Measurements from ENCODE around the gene OR10A4.
"Not testable (repeated sequence)": the region's sequence is repeated elsewhere in the genome, so short reads cannot be mapped to it uniquely, and the experiment has no call there.

Gene OR10A4, protein sequence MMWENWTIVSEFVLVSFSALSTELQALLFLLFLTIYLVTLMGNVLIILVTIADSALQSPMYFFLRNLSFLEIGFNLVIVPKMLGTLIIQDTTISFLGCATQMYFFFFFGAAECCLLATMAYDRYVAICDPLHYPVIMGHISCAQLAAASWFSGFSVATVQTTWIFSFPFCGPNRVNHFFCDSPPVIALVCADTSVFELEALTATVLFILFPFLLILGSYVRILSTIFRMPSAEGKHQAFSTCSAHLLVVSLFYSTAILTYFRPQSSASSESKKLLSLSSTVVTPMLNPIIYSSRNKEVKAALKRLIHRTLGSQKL

DNA sequence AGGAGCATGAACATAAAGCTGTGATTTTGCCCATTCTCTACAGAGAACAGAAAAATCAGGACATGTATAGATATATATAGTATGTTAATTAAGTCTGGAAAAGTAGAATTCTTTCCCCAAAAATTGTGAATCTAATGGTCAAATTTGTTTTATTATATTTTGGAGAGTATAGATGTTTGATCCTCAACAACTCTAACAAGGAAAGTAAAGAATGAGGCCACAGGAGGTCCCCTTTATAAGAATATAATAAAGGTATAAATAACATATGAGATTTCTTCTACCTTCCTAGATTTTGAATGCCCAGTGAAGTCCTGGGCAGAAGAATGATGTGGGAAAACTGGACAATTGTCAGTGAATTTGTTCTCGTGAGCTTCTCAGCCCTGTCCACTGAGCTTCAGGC, at the start of gene OR10A4:
Gene OR10A4, plus strand, starts transcription at position 301 of the 400 bp plus-strand sequence. Its CDS starts 23 bp downstream, at position 324.
- H3K4me1 ChIP-seq (ENCODE audit: control insufficient read depth in 5 of 5, insufficient read depth in 5 of 5, low read length in 5 of 5): no peaks in the 10 kb centered on the region
- no peaks in the 10 kb centered on the region for H3K27me3 ChIP-seq (ENCODE audit: control insufficient read depth in 5 of 5, insufficient read depth in 4 of 5, low read length in 5 of 5)
- peaks cover 0 to 6% (median 0%) of the 10 kb centered on the region in 5 donors for H3K9me3 ChIP-seq (ENCODE audit: control insufficient read depth in 5 of 5, low read length in 5 of 5)
- no peak within 1 kb of the TSS for H3K9ac ChIP-seq (ENCODE audit: low read length in 5 of 5)
- H3K4me3 ChIP-seq (ENCODE audit: low read depth in 1 of 5, low read length in 5 of 5): no peak within 1 kb of the TSS
- no peak within 1 kb of the TSS for H3K27ac ChIP-seq (ENCODE audit: low read depth, low read length)
- H3K36me3 ChIP-seq (ENCODE audit: control insufficient read depth in 5 of 5, insufficient read depth in 5 of 5, low read length in 5 of 5): no peaks in the 10 kb centered on the region

DNA sequence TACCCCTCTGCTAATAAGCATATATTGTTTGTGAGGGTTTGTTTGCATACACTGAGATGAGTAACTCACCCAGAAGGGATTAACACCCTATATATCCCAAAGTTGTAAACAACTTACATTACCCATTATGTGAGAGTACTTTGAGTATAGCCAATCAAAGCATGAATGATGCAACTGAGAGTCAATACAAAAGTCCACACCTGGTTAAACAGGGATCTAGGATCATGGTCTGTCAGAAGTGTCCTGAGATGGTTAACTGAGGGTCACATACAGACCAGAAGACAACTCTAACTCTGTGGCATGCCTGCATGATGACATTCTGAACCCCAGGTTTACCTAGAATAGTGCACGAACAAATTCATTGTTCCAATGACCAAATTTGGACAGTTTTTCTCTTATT, 48.3 kb upstream of the OR10A4 start:
- no peak overlapping the region for H3K27ac ChIP-seq (ENCODE audit: low read depth, low read length)
- H3K36me3 ChIP-seq (ENCODE audit: control insufficient read depth in 5 of 5, insufficient read depth in 5 of 5, low read length in 5 of 5): no peaks in the 10 kb centered on the region
- no peak overlapping the region for H3K4me3 ChIP-seq (ENCODE audit: low read depth in 1 of 5, low read length in 5 of 5)
- no peaks in the 10 kb centered on the region for H3K4me1 ChIP-seq (ENCODE audit: control insufficient read depth in 5 of 5, insufficient read depth in 5 of 5, low read length in 5 of 5)
- no peaks in the 10 kb centered on the region for H3K9me3 ChIP-seq (ENCODE audit: control insufficient read depth in 5 of 5, low read length in 5 of 5)
- H3K27me3 ChIP-seq (ENCODE audit: control insufficient read depth in 5 of 5, insufficient read depth in 4 of 5, low read length in 5 of 5): no peaks in the 10 kb centered on the region
- no peak overlapping the region for H3K9ac ChIP-seq (ENCODE audit: low read length in 5 of 5)

DNA sequence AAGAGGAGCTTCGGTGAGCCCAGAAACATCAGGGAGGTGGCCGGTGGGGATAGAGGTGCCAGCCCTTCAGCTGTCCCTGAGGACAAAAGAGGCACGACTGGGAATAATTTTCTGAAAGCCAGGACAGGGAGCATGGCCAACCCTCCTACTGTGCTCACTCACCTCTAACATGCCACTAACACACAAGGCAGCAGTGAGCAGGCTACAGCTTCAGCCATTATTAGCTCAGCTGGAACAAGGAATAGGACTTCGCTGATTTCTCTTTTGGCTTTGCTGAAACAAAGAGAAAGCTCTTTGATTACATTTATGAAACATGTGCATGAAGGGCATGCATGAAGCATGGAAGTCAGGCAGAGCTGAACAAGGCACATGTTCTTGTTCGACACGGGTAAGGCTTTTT, 43.1 kb upstream of the OR10A4 start:
- no peaks in the 10 kb centered on the region for H3K9me3 ChIP-seq (ENCODE audit: control insufficient read depth in 5 of 5, low read length in 5 of 5)
- H3K27me3 ChIP-seq (ENCODE audit: control insufficient read depth in 5 of 5, insufficient read depth in 4 of 5, low read length in 5 of 5): no peaks in the 10 kb centered on the region
- H3K9ac ChIP-seq (ENCODE audit: low read length in 5 of 5): no peak overlapping the region
- H3K4me3 ChIP-seq (ENCODE audit: low read depth in 1 of 5, low read length in 5 of 5): no peak overlapping the region
- no peaks in the 10 kb centered on the region for H3K4me1 ChIP-seq (ENCODE audit: control insufficient read depth in 5 of 5, insufficient read depth in 5 of 5, low read length in 5 of 5)
- H3K36me3 ChIP-seq (ENCODE audit: control insufficient read depth in 5 of 5, insufficient read depth in 5 of 5, low read length in 5 of 5): no peaks in the 10 kb centered on the region
- H3K27ac ChIP-seq (ENCODE audit: low read depth, low read length): no peak overlapping the region

DNA sequence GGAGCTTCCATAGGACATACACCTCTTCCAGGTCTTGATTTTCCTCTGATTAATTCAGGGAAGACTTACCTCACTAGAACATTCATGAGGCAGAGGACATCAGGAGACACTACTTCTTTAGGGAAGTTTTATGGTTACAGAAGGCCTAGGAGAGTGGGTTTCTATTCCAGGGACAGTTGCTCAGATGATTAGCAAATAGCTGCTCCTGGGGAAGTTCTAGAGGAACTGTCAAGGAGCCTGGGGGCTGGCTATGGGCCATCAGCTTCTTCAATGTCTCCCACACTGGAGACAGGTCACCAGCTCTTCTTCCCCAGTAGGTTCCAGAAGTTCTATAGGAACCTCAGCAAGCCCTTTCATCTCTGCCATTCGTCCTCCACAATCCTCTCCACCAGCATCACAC, 42.4 kb upstream of the OR10A4 start:
- H3K27me3 ChIP-seq (ENCODE audit: control insufficient read depth in 5 of 5, insufficient read depth in 4 of 5, low read length in 5 of 5): no peaks in the 10 kb centered on the region
- no peaks in the 10 kb centered on the region for H3K9me3 ChIP-seq (ENCODE audit: control insufficient read depth in 5 of 5, low read length in 5 of 5)
- no peaks in the 10 kb centered on the region for H3K36me3 ChIP-seq (ENCODE audit: control insufficient read depth in 5 of 5, insufficient read depth in 5 of 5, low read length in 5 of 5)
- H3K4me1 ChIP-seq (ENCODE audit: control insufficient read depth in 5 of 5, insufficient read depth in 5 of 5, low read length in 5 of 5): no peaks in the 10 kb centered on the region
- no peak overlapping the region for H3K4me3 ChIP-seq (ENCODE audit: low read depth in 1 of 5, low read length in 5 of 5)
- no peak overlapping the region for H3K27ac ChIP-seq (ENCODE audit: low read depth, low read length)
- no peak overlapping the region for H3K9ac ChIP-seq (ENCODE audit: low read length in 5 of 5)

DNA sequence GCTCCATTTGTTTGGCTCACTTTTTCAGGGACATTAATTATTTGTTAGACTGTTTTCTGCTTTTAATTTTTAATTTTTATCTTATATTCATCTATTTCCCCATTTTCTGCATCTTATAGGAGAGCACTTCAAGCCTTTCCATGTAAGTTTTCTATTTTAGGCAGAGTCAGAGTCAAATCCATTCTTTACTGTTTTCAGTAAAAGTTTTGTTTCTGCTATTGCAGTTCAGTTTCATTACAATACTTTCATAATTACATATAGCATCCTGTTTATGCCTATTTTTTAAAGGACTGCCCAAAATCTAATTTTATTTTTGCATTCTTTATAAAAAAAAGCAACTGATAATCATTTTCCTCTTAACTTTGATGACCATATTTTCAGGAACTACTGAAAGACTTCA, 34.7 kb upstream of the OR10A4 start:
- Histone ChIP-seq H3K4me1 (ENCODE audit: control insufficient read depth in 5 of 5, insufficient read depth in 5 of 5, low read length in 5 of 5) (no peaks in the 10 kb centered on the region), H3K9me3 (ENCODE audit: control insufficient read depth in 5 of 5, low read length in 5 of 5) (peaks cover 0 to 8% (median 4%) of the 10 kb centered on the region in 5 donors), H3K9ac (ENCODE audit: low read length in 5 of 5) (no peak overlapping the region), H3K36me3 (ENCODE audit: control insufficient read depth in 5 of 5, insufficient read depth in 5 of 5, low read length in 5 of 5) (no peaks in the 10 kb centered on the region), H3K4me3 (ENCODE audit: low read depth in 1 of 5, low read length in 5 of 5) (no peak overlapping the region), H3K27ac (ENCODE audit: low read depth, low read length) (no peak overlapping the region), H3K27me3 (ENCODE audit: control insufficient read depth in 5 of 5, insufficient read depth in 4 of 5, low read length in 5 of 5) (no peaks in the 10 kb centered on the region)

DNA sequence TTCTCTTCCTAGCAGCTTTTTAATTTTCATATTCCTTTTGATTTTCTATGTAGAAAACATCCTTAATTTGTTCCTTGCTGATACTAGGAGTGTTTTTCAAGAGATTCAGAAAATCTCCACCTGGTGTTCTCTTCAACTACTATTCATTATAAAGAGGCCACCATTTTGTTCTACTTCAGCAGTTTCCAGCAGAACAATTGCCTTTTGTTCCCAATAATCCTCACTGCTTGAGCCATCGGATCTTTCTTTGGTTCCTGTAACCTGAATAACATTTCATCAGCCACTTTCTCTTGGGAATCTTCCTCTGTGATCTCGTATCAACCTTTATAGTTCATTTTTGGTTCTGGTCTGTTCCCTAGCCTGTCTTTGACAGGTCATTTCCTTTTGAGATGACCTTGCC, 32.8 kb upstream of the OR10A4 start:
- Histone ChIP-seq H3K27ac (ENCODE audit: low read depth, low read length) (no peak overlapping the region), H3K9ac (ENCODE audit: low read length in 5 of 5) (no peak overlapping the region), H3K9me3 (ENCODE audit: control insufficient read depth in 5 of 5, low read length in 5 of 5) (peaks cover 0 to 8% (median 4%) of the 10 kb centered on the region in 5 donors)

DNA sequence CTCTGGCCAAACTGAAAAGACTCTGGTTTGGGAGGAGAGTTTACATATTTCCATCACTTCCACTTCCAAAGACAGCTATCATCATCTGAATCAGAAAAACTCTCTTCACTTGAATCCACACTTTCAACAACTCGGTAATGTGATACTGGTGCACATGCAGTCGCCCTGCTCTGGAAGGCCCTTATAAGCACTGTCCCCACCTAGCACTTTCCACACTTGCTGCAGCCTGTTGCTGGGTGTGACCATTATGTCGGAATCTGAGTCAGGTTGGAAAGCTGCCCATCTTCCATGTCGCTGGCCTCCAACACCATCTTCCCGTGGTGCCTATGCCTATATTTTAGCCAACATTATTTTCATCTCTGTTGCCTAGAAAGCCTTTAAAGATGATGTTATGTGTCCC, 32.1 kb upstream of the OR10A4 start:
- Histone ChIP-seq H3K4me1 (ENCODE audit: control insufficient read depth in 5 of 5, insufficient read depth in 5 of 5, low read length in 5 of 5) (no peaks in the 10 kb centered on the region), H3K36me3 (ENCODE audit: control insufficient read depth in 5 of 5, insufficient read depth in 5 of 5, low read length in 5 of 5) (no peaks in the 10 kb centered on the region), H3K4me3 (ENCODE audit: low read depth in 1 of 5, low read length in 5 of 5) (no peak overlapping the region), H3K9me3 (ENCODE audit: control insufficient read depth in 5 of 5, low read length in 5 of 5) (peaks cover 0 to 8% (median 4%) of the 10 kb centered on the region in 5 donors), H3K27ac (ENCODE audit: low read depth, low read length) (no peak overlapping the region), H3K9ac (ENCODE audit: low read length in 5 of 5) (no peak overlapping the region), H3K27me3 (ENCODE audit: control insufficient read depth in 5 of 5, insufficient read depth in 4 of 5, low read length in 5 of 5) (no peaks in the 10 kb centered on the region)

More for the DNA sequence above, 32.8 kb upstream of the OR10A4 start:
- no peak overlapping the region for H3K4me3 ChIP-seq (ENCODE audit: low read depth in 1 of 5, low read length in 5 of 5)
- H3K4me1 ChIP-seq (ENCODE audit: control insufficient read depth in 5 of 5, insufficient read depth in 5 of 5, low read length in 5 of 5): no peaks in the 10 kb centered on the region
- H3K27me3 ChIP-seq (ENCODE audit: control insufficient read depth in 5 of 5, insufficient read depth in 4 of 5, low read length in 5 of 5): no peaks in the 10 kb centered on the region
- H3K36me3 ChIP-seq (ENCODE audit: control insufficient read depth in 5 of 5, insufficient read depth in 5 of 5, low read length in 5 of 5): no peaks in the 10 kb centered on the region

DNA sequence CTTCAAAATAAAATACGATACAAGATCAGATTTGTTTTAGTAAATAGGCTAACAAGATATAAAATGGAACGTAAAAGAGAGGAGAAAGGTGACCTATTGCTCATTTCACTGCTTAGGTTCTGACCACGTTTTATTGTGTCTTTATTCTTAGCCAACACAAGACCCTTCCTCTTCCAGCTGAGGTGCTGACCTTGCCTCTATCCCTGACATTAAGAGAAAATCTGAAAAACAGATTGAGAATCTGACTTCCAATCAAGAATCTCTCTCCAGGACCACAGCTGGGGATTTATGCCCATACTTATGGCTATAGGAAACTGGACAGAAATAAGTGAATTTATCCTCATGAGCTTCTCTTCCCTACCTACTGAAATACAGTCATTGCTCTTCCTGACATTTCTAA, 31.0 kb upstream of the OR10A4 start, which contains the start of gene OR10A5:
Gene OR10A5, plus strand, starts transcription at position 301 of the 400 bp plus-strand sequence. Its CDS starts 0 bp downstream, at position 301.
- H3K27ac ChIP-seq (ENCODE audit: low read depth, low read length): no peak within 1 kb of the TSS
- H3K9me3 ChIP-seq (ENCODE audit: control insufficient read depth in 5 of 5, low read length in 5 of 5): peaks cover 0 to 8% (median 6%) of the 10 kb centered on the region in 5 donors
- H3K36me3 ChIP-seq (ENCODE audit: control insufficient read depth in 5 of 5, insufficient read depth in 5 of 5, low read length in 5 of 5): no peaks in the 10 kb centered on the region
- no peaks in the 10 kb centered on the region for H3K4me1 ChIP-seq (ENCODE audit: control insufficient read depth in 5 of 5, insufficient read depth in 5 of 5, low read length in 5 of 5)
- no peak within 1 kb of the TSS for H3K9ac ChIP-seq (ENCODE audit: low read length in 5 of 5)
- no peaks in the 10 kb centered on the region for H3K27me3 ChIP-seq (ENCODE audit: control insufficient read depth in 5 of 5, insufficient read depth in 4 of 5, low read length in 5 of 5)
- no peak within 1 kb of the TSS for H3K4me3 ChIP-seq (ENCODE audit: low read depth in 1 of 5, low read length in 5 of 5)

DNA sequence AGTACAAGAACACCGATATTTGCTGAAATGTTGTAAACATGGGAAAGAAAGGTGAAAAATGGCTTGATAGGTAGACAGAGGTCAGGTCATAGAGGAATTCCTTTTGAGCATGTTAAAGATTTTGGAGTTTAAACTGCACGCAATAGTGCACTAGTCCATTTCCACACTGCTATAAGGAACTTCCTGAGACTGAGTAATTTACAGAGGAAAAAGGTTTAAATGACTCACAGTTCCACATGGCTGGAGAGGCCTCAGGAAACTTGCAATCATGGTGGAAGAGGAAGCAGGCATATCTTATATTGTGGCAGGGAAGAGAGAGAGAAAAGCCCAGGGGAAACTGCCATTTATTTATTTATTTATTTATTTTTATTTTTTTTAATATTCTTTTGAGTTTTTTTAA, 25.9 kb upstream of the OR10A4 start:
- no peak overlapping the region for H3K27ac ChIP-seq (ENCODE audit: low read depth, low read length)

DNA sequence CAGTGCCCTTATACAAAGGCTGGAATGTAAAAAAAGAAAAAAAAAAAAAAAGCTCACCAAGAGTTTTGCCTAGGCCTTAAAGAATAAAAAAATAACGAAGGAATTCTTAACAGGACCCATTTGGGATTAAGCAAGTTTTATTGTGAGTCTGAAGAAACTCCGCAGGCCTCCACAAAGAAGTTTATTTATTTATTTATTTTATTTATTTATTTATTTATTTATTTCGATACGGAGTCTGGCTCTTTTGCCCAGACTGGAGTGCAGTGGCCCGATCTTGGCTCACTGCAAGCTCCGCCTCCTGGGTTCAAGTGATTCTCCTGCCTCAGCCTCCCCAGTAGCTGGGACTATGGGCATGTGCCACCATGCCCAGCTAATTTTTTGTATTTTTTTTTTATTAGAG, 21.6 kb upstream of the OR10A4 start:
- not testable (repeated sequence) for H3K4me3 ChIP-seq (ENCODE audit: low read depth in 1 of 5, low read length in 5 of 5); H3K4me1 ChIP-seq (ENCODE audit: control insufficient read depth in 5 of 5, insufficient read depth in 5 of 5, low read length in 5 of 5); H3K27me3 ChIP-seq (ENCODE audit: control insufficient read depth in 5 of 5, insufficient read depth in 4 of 5, low read length in 5 of 5); H3K9me3 ChIP-seq (ENCODE audit: control insufficient read depth in 5 of 5, low read length in 5 of 5); H3K36me3 ChIP-seq (ENCODE audit: control insufficient read depth in 5 of 5, insufficient read depth in 5 of 5, low read length in 5 of 5); H3K27ac ChIP-seq (ENCODE audit: low read depth, low read length); H3K9ac ChIP-seq (ENCODE audit: low read length in 5 of 5)

More for the DNA sequence above, 25.9 kb upstream of the OR10A4 start:
- Histone ChIP-seq H3K4me1 (ENCODE audit: control insufficient read depth in 5 of 5, insufficient read depth in 5 of 5, low read length in 5 of 5) (no peaks in the 10 kb centered on the region), H3K9ac (ENCODE audit: low read length in 5 of 5) (no peak overlapping the region), H3K4me3 (ENCODE audit: low read depth in 1 of 5, low read length in 5 of 5) (no peak overlapping the region), H3K36me3 (ENCODE audit: control insufficient read depth in 5 of 5, insufficient read depth in 5 of 5, low read length in 5 of 5) (no peaks in the 10 kb centered on the region), H3K9me3 (ENCODE audit: control insufficient read depth in 5 of 5, low read length in 5 of 5) (peaks cover 0 to 3% (median 2%) of the 10 kb centered on the region in 5 donors), H3K27me3 (ENCODE audit: control insufficient read depth in 5 of 5, insufficient read depth in 4 of 5, low read length in 5 of 5) (no peaks in the 10 kb centered on the region)
